GM18526 (cell line): Measurements from ENCODE around the gene PRR33.

Experiments
- POLR2A ChIP-seq: IDR thresholded peaks from 3 replicates; pipeline ENCODE4 v1.6.1; 2011; ENCODE audit not compliant: insufficient read length; ENCODE audit errors: extremely low read depth

PRR33 gene

DNA sequence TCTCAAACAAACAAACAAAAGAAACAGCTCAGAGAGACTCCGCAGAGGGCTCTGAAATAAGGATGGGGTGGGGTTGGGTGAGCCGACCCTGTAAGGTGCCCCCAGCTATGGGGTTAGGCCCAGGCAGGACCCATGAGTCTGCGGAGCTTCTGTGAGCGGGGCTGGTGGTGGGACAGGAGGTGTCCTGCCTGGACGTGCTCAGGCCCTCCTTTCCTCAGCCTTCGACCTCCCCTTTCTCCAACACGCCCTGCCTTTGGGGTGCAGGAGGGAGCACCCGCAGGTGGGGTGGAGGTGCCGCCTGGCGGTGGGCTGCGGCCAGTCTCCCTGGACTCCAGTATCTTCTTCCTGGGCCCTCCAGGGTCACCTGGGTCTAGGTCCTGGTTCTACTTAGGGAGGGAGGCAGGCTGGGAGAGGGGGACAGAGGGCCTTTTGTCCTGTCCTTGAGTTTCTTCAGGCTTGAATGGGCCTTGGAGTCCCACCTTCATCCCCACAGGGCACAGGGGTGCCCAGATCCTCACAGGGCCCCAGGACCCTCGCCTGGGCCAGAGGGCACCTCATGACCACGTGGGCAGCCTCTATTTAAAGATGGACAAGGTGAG is 12.3 kb downstream of the PRR33 start:
- no peak for TF ChIP-seq POLR2A

GRCh38 chr11:1878137-1879031 is 13.3 kb downstream of the PRR33 start:
- TF ChIP-seq POLR2A = no peak

- TF ChIP-seq POLR2A = no peak
These were observed 14.2 kb downstream of the PRR33 start for GRCh38 chr11:1877211-1878136.

- TF ChIP-seq POLR2A = no peak
These were observed 15.2 kb downstream of the PRR33 start for GRCh38 chr11:1876361-1877063.

GRCh38 chr11:1875093-1875850 is 16.4 kb downstream of the PRR33 start:
- TF ChIP-seq POLR2A = no peak

DNA sequence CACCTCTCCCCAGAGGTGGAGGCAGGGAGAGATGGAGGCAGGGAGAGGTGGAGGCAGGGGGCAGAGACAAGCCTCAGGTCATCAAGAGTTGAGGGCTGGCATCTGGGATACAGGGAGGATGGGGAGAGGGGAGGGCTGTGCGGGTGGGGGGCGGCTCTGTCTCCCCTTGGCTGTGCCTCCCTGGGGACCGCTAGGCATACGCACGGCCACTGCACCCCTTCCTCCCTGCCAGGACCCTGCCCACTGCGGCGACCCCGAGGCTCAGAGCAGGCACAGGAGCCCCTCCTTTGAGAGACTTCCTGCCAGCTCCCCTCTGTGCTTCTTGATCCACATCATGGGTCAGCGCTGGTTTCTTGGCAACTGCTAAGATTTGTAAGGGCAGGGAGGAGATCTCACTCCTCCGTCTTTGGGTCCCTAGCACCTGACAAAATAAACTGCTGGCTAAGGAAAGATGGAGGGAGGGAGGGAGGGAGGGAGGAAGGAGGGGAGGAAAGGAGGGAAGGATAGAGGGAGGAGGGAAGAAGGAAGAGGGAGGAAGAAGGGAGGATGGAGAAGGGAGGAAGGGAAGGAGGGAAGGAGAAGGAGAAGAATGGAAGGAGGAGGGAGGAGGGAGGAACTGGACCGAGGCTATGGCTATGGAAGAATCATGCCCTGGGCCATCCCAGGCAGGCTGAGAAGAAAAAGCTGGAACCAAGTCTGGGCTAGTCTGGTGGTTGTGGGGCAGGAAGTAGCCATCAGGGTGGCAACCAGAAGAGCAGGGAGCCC is 18.5 kb downstream of the PRR33 start:
- no peak for TF ChIP-seq POLR2A

DNA sequence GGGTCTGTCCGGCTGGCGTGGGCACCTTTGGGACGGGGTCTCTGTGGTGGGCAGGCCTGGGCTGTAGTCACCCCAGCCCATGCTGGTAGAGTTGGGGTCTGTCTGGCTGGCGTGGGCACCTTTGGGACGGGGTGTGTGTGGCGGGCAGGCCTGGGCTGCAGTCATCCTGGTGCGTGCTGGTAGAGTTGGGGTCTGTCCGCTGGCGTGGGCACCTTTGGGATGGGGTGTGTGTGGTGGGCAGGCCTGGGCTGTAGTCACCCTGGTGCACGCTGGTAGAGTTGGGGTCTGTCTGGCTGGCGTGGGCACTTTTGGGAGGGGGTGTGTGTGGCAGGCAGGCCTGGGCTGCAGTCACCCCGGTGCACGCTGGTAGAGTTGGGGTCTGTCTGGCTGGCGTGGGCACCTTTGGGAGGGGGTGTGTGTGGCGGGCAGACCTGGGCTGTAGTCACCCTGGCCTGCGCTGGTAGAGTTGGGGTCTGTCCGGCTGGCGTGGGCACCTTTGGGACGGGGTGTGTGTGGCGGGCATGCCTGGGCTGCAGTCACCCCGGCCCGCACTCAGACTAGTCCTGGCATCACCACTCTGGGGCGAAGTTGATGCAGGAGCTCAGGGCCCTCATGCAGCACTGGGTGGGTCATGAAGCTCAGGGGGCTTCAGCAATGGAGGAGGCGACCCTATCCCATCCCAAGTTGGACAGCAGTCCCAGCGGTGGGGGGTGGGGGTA is 19.3 kb downstream of the PRR33 start:
- TF ChIP-seq POLR2A = no peak

GRCh38 chr11:1871531-1871930 is 20.2 kb downstream of the PRR33 start:
- no peak for TF ChIP-seq POLR2A

DNA sequence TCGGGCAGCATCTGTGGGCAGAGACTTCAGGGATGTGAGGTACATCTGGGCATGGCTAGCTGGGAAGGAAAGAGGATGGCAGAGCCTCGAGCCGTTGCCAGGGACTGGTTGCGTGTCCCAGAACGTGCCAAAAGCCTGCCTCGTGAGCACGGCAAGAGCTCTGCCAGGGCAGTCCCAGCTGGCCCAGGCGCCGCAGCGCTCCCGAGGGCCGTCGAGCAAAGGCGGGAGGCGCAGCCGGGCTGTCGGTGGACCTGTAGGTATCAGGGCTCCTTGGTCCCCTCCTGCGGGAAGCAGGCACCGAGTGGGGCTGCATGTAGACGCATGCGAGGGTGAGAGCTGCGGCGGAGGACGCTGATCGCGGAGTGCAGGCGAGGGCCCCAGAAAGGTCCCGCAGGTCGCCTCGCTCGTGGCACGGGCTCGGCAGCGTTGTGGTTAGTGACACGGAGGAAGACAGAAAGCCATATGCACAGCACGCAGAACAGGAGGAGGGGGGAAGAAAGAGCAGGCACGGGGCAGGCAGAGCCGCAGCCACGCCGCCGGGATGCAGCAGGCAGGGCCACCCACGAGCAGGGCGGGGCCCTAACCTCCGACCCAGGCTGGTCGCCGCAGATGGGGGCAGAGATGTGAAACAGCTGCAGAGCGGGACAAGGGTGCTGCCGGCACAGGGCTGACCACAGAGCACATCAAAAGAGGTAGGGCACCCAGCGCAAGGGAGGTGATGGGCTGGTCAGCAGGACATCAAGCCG is 20.8 kb downstream of the PRR33 start:
- TF ChIP-seq POLR2A = no peak

DNA sequence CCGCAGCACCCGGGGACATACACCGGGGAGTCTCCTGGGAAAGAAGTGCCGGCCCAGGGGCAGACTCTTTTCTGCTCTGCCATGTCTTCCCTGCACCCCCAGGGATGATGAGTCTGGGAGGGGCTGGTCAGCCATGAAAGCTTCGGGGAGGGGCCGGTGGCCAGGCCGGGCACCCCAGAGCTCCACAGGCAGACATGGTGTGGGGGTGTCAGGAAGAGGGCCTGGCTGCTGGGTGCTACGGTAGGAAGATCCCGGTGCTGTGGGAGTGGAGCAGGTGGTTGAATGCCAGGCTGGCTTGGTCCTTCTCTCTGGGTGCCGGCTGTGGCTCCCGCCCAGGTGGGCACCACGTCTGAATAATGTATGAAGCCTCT is 21.4 kb downstream of the PRR33 start:
- TF ChIP-seq POLR2A = no peak

DNA sequence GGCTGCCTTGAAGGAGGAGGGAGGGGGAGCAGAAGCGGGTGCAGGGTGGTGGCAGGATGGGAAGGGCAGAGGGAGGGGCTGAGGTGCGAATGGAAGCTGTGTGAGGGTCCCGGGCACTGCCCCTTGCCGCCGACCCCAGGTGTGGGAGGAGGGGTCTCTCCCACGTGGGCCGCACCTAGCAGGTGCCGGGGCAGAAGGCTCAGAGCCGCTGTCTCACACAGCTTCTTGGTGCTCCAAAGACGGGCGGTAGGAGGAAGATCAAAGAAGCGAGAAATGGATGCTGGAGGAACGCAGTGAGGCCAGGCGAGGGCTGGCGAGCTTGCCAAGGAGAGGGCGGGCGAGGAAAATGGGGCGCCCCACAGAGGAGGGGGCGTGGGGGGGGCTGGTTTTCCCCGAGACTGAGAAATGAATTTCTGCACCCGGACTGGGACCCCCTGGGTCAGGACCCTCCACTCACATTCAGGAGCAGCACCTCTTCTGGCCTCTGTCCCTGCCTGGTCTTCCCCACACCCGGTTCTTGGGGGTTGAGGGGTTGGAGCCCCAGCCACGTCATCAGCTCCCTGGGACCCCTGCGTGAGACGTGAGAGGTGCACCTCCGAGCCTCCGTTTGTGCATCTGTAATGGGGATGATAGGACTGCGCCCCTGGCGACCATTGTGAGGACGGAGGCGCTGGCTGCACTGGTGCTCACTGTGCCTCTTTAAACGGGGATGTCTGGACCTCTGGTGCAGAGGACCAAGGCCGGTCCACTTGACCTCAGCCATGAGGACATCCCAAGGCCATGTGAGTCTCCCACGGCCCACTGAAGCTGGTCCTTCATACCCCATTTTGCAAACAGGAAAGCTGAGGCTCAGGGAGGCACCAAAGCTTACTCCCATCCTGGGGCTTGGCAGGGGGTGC is 22.0 kb downstream of the PRR33 start:
- no peak for TF ChIP-seq POLR2A

- TF ChIP-seq POLR2A = no peak
These were observed 22.9 kb downstream of the PRR33 start for GRCh38 chr11:1868636-1869291.
